Retina (tissue), 1 donor: ENCODE measurements around the gene PRR35.
A peak's percentile ranks its signal among the peaks of the same experiment; 100 is the strongest.

Experiments
- DNase-seq: peaks from one replicate; pipeline ENCODE4 v3.0.0-alpha.2; 2016

The PRR35 gene

GRCh38 chr16:528111-529011, 31.8 kb upstream of the PRR35 start:
- peak; percentile 63 for DNase-seq

DNA sequence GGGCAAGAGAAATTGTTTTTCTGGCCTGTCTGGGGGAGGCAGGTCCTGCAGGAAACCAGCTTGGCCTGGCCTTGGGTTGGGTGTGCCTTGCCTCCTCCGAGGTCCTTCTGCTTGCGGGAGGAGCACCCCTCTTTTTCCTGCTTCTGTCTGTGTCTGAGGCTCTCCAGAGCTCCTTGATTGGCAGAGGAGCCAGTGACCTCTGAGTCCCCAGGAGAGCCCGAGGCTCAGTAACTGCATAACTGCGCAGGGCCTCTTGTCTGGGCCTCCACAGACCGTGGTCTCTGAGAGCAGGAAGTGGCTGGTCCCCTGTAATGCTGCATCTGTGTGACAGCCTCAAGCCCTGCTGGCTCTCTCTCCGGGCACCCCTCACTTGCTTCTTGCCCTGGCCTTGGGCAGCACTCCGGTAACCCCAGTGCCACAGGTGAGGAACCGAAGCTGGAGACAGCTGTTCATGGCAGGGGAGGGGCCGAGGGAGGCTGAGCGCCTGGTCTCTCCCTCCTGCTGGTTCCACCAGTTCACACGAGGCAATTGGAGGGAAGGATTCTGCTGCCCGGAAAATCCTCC, 31.1 kb upstream of the PRR35 start:
- no peak for DNase-seq

DNA sequence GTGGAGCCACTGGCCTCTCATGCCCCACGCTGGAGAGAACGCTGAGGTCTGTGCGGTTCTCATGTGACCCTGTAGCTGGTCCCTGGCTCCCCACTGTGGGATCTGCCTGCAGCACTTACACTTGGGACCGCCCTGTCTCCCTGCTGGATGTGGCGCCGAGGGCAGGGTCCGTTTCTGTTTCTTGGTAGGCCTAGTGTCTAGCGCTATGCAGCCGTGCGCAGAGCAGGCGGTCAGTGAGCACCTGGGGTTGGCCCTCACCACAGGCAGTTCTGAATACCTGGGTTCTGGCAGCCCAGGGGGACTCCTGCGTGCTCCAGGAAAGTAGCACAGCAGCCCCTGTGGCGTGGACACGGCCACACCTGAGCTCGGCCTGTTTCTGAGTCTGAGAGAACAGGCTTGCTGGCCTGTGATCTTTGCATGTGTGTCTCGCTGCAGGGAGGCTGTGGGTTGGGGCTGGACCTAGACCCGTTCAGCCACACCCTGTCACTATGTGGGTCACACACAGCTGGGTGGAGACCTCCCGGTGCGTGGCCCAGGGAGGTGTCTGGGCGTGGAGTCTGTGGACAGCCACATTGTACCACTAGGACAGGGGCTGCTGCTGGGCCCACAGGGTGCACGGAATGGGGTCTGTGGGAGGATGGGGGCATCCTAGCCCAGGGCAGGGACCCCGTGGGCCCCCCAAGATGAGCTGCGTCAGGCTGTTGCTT, 29.9 kb upstream of the PRR35 start:
- DNase-seq = no peak

- DNase-seq = no peak
Measured at GRCh38 chr16:531494-532125, 28.6 kb upstream of the PRR35 start.

DNA sequence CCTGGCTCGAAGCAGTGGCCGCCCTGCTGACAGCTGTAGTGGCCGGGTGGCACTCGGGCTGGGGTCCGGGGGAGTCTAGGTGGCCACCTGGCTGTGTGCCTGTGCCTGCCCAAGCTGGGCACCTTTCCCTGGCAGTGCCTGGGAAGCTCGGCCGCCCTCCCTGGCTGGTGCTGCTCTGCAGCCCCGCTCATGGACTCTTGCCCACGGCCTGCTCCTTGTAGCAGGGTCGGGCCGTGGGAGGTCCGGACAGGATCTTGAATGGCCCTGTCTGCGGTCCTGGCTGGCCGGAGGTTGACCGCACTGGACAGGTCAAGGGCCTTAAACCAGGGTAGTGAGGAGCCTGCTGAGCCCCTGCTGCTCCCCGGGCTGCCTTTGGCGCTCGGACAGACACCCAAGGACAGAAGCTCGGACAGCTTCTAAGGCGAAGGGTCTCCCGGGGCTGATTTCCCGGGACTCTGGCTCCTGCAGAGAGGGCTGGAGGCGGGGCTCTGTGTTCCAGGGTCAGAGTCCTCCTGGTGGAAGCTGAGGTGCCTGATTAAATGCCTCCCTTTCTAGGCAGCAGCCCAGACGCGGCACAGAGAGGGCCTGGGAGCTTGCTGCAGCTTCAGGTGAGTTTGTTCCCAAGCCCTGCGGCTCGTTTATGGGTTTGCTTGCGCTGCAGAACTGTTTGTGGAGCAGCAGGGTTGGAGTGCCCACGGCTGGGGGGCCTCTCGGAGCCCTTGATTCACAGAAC, 26.6 kb upstream of the PRR35 start:
- DNase-seq = no peak

DNA sequence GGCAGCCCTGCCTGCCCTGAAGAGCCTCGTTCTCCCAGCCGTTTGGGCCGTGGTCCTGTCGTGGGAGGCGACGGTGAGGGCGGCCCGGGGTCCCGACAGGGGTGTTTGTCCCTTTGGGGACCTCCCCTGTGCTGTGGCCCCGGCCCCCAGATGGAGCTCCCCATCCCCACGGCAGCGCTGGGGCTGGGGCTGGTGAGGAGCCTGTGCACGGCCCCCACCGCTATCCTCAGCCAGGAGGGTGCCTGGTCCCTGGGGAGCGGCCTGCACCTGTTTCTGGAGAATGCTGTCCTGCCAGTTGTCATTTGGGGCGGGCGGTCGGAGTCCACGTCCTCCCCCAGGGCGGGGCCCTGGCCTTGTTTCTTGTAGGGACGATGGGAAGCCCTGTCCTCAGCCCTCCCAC, 26.1 kb upstream of the PRR35 start:
- no peak for DNase-seq

DNA sequence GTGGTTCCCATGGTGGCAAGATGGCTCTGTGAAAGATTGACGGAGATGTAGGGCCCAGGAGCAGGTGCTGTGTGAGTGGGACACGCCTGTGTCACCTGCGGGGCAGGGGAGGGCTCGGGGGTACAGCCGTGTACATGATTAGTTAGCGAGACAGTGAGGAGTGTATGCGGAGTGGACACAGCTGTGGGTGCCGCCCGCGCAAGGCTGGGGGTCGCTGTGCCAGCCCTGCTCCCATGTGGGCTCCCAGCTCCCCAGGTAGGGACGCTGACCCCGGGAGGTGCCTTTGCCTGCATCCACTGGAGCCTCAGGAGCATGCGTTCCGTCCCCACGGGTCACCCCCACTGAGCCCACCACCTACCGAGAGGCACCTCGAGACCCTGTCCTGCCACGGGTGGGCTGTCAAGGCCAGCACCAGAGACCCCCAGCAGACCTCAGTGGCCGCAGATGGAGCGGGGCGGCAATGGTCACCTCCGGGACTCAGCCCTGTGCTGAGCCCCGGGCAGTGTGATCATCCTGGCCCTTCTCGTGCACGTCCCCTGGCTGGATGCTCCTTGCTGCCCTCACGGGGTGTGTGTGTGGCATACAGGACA, 25.2 kb upstream of the PRR35 start:
- DNase-seq = no peak

- DNase-seq = no peak
Measured at GRCh38 chr16:535446-536405, 24.5 kb upstream of the PRR35 start.

GRCh38 chr16:536746-537145, 23.4 kb upstream of the PRR35 start:
- DNase-seq = no peak

DNA sequence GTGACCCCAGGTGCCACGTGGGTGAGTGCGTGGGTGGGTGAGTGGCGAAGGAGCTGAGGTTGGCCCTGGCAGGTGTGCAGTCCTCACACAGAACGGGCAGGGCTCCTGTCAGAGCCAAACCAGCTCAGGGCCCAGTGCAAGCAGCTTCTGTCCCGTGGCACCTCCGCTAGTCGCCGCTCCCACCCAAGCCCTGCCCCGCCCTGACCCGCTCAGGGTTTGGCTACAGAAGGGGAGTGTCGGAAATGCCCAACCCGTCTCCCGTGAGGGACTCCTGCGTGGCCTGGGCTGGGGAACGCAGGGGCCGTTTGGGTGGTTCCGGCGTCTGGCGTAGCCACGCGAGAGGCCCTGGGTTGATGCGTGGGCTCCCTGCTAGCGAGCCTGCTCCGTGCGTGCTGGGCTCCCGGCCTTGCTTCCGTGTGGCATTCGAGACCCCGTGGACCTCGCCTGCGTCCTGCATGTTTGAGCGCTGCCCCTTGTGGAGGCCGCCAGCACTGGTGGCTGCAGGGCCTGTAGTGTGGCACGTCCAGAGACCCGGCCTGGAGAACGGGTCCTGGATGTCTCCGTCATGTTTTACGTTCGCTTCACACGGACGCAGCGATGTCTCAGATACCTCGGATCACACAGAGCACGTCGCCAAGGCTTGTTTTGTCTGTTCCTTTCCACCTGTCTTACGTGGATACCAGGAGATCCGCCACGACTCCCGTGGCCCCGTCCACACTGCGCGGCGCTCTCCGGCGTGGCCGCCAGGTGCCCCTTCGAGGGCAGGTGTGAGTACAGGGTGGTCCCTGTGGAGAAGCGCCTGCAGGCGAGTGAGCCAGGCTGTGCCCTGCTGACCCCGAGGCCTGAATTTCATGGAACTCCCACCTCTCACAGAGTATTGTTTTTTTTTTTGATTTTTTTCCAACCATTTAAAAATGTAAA, 22.5 kb upstream of the PRR35 start:
- no peak for DNase-seq

DNA sequence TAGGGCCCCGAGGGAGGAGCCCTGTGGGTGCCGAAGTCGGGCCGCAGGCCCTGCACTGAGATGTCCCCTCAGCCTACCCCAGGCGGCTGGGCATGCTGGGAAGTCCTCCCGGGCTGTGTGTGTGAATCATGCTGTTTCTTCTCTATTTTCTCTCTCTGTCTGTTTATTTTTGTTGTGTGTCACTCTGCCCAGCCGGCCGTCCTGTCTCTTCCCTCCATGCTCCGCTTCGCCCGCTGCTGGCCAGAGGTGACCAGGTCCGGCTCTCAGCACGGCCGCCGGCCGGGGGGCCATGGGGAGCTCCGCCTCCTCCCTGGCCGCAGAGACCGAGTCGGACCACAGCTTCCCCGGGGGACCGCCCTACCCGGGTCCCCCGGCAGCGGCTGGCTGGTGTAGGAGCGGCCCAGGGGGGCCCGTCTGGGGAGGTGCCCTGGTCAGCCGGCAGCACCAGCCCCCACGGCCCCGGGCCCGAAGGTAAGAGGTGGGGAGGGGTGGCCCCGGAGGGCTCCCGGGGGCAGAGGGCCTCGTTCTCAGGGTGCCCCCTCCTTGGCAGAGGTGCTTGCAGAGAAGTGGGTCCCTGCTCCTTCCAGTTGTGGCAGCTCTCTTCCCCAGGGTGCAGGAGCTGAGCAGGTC, 20.2 kb upstream of the PRR35 start:
- no peak for DNase-seq

GRCh38 chr16:540645-541340, 19.4 kb upstream of the PRR35 start:
- DNase-seq = no peak

- peak; percentile 56 for DNase-seq
Measured at GRCh38 chr16:543301-544164, 16.7 kb upstream of the PRR35 start.

DNA sequence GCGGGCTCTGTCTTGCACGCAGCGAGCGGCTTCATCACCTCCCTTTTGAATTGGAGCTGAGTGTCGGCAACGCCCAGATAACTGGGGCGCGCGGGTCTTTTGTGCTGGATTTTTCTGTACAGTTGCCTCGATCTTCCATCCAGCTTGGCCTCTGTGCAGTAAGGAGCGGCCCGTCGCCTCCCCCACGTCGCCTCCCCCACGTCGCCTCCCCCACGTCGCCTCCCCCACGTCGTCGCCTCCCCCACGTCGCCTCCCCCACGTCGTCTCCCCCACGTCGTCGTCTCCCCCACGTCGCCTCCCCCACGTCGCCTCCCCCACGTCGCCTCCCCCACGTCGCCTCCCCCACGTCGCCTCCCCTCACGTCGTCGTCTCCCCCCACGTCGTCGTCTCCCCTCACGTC, 15.7 kb upstream of the PRR35 start:
- DNase-seq = no peak

DNA sequence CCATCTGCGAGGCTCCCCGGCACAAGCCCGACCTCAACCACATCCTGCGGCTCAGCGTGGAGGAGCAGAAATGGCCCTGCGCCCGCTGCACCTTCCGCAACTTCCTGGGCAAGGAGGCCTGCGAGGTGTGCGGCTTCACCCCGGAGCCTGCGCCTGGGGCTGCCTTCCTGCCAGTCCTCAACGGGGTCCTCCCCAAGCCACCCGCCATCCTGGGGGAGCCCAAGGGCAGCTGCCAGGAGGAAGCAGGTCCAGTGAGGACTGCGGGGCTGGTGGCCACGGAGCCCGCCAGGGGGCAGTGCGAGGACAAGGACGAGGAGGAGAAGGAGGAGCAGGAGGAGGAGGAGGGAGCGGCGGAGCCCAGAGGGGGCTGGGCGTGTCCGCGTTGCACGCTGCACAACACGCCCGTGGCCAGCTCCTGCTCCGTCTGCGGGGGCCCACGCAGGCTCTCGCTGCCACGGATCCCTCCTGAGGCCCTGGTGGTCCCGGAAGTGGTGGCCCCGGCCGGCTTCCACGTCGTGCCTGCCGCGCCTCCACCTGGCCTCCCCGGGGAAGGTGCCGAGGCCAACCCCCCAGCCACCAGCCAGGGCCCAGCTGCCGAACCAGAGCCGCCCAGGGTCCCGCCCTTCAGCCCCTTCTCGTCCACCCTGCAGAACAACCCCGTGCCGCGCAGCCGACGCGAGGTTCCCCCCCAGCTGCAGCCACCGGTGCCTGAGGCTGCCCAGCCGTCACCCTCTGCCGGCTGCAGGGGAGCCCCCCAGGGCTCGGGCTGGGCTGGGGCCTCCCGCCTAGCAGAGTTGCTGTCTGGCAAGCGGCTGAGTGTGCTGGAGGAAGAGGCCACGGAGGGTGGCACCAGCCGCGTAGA, 13.1 kb upstream of the PRR35 start:
- peak; percentile 70 for DNase-seq

- no peak for DNase-seq
Measured at GRCh38 chr16:548586-548985, 11.6 kb upstream of the PRR35 start.
